ENCODE data around the gene LFNG.

Gene LFNG

GRCh38 chr7:2519119-2519930 lies at the start of gene LFNG:
Gene LFNG, plus strand, starts transcription at chr7:2519774. Its CDS starts 88 bp downstream, at chr7:2519862.
- peak; percentile 92 for DNase-seq

- no peak for DNase-seq
Measured at GRCh38 chr7:2470204-2471021, 49.2 kb upstream of the LFNG start.

- DNase-seq: no peak
Measured at GRCh38 chr7:2471022-2471329, 48.6 kb upstream of the LFNG start.

GRCh38 chr7:2471396-2471795 lies 48.2 kb upstream of the LFNG start:
- DNase-seq: peak; percentile 80

GRCh38 chr7:2472739-2473138 lies 46.8 kb upstream of the LFNG start:
- DNase-seq: no peak

GRCh38 chr7:2473496-2474180 lies 45.9 kb upstream of the LFNG start:
- DNase-seq: no peak

- DNase-seq: no peak
Measured at GRCh38 chr7:2474224-2474623, 45.4 kb upstream of the LFNG start.

- DNase-seq: no peak
Measured at GRCh38 chr7:2474813-2475677, 44.5 kb upstream of the LFNG start.

- no peak for DNase-seq
Measured at GRCh38 chr7:2475678-2476015, 43.9 kb upstream of the LFNG start.

GRCh38 chr7:2476298-2476697 lies 43.3 kb upstream of the LFNG start, which contains the start of gene GRIFIN:
Gene GRIFIN, minus strand, starts transcription at chr7:2476398. Its CDS starts 15 bp downstream, at chr7:2476383.
- DNase-seq: no peak

GRCh38 chr7:2476776-2477446 lies 42.7 kb upstream of the LFNG start:
- DNase-seq: no peak

GRCh38 chr7:2477447-2478398 lies 41.9 kb upstream of the LFNG start:
- peak; percentile 79 for DNase-seq

GRCh38 chr7:2478399-2478785 lies 41.2 kb upstream of the LFNG start:
- DNase-seq: peak; percentile 71

- DNase-seq: no peak
Measured at GRCh38 chr7:2478800-2479199, 40.8 kb upstream of the LFNG start.

- no peak for DNase-seq
Measured at GRCh38 chr7:2479276-2480069, 40.1 kb upstream of the LFNG start.

GRCh38 chr7:2480070-2480408 lies 39.5 kb upstream of the LFNG start:
- DNase-seq: peak; percentile 86

- no peak for DNase-seq
Measured at GRCh38 chr7:2481195-2481594, 38.4 kb upstream of the LFNG start.

- no peak for DNase-seq
Measured at GRCh38 chr7:2482725-2483451, 36.7 kb upstream of the LFNG start.

- DNase-seq: peak; percentile 67
Measured at GRCh38 chr7:2483494-2483893, 36.1 kb upstream of the LFNG start.

All from right hindlimb (tissue), 1 donor.